Heart right ventricle (tissue), 16 donors: ENCODE results near the gene NDUFB2. TPM values are rescaled to one million over a fixed set of nuclear protein-coding genes. Genes with fewer than 3 reads are reported as not detected.
"Not testable (repeated sequence)": the region's sequence is repeated elsewhere in the genome, so short reads cannot be mapped to it uniquely, and the experiment has no call there.

Source experiments
- ATAC-seq, 8 donors: fragments of 200-7000 bp; cut with Tn5 transposase; one replicate each; pipeline ENCODE4 v1.9.1; 2020; ENCODE audit warnings: mild to moderate bottlenecking in 8 of 8, moderate library complexity in 8 of 8, moderate number of reproducible peaks in 1 of 8
- DNase-seq, 2 donors: peaks; one replicate each; pipeline ENCODE4 v3.0.0-alpha.2; 2020
- H3K27ac ChIP-seq, 10 donors: fragments of 200-600 bp; sonication (generic) in 2 of 10; one replicate each; pipeline versions ENCODE4 v1.5.0 to v1.8.0; 2020 to 2022; ENCODE audit warnings: mild to moderate bottlenecking in 3 of 10
- H3K27me3 ChIP-seq, 7 donors: fragments of 200-600 bp; one replicate each; pipeline ENCODE4 v1.8.0; 2021 to 2022; ENCODE audit warnings: mild to moderate bottlenecking in 2 of 7
- H3K36me3 ChIP-seq, 9 donors: fragments of 200-600 bp; sonication (generic) in 1 of 9; one replicate each; pipeline versions ENCODE4 v1.5.0 to v1.8.0; 2020 to 2022; ENCODE audit warnings: mild to moderate bottlenecking in 2 of 9
- H3K4me1 ChIP-seq, 9 donors: fragments of 200-600 bp; sonication (generic) in 1 of 9; one replicate each; pipeline versions ENCODE4 v1.5.0 to v1.8.0; 2020 to 2022; ENCODE audit warnings: mild to moderate bottlenecking in 4 of 9
- H3K4me3 ChIP-seq, 10 donors: fragments of 200-600 bp; sonication (generic) in 2 of 10; one replicate each; pipeline versions ENCODE4 v1.5.0 to v1.8.0; 2020 to 2022; ENCODE audit warnings: mild to moderate bottlenecking in 7 of 10, moderate library complexity in 2 of 10
- H3K9me3 ChIP-seq, 11 donors: fragments of 200-600 bp in 10 of 11; sonication (generic) in 2 of 11; one replicate each; pipeline versions ENCODE4 v1.5.0 to v1.8.0; 2013 to 2022; ENCODE audit warnings: mild to moderate bottlenecking in 2 of 11, control low read depth in 1 of 11, moderate library complexity in 1 of 11
- WGBS, 2 donors: extraction: QIAGEN DNeasy Blood & Tissue Kit; methylation state at CpG; one replicate each; pipeline ENCODE4 v1.1.7; 2013; ENCODE audit warnings: inconsistent platforms in 1 of 2; 5-methylcytosine and 5-hydroxymethylcytosine counted together
- intact Hi-C, 10 donors: fragments of 100-400 bp; cut with DNase I; formaldehyde crosslinking; loops; one replicate each; pipeline versions ENCODE4 v1.11.1 to v1.14.2; 2022
- polyA plus RNA-seq, 2 donors: library from polyadenylated mRNA; stranded (reverse); fragments of 200-250 nt; gene quantifications; one replicate each; pipeline ENCODE4 v1.2.3, GENCODE V29; 2013
- total RNA-seq, 10 donors: library from RNA; stranded (reverse); fragmentation: NEBNext Ultra II Directional in 3 of 10; extraction: Animal tissue kit (Norgen Biotek cat#: 25700) in 3 of 10; gene quantifications; one replicate each; pipeline versions ENCODE4 v1.2.1 to v1.2.4, GENCODE V29; 2021 to 2023
- TF ChIP-seq, protein P1 (sequence below), 9 donors: fragments of 200-600 bp; sonication (generic) in 2 of 9; IDR thresholded peaks; one replicate each; pipeline versions ENCODE4 v1.5.0 to v1.8.0; 2021 to 2022; ENCODE audit warnings: antibody characterized with exemption in 9 of 9, mild to moderate bottlenecking in 5 of 9, moderate library complexity in 1 of 9
- donor health status: Arrhythmogenic right ventricular cardiomyopathy.
- donor health status: ischemic (EF 13 %, LVEDD 7.1; RV severe dilation, severe dysfunction).
- donor health status: healthy with polysubstance abuse.
- donor health status: DM: no; HTN: yes; CAD: no.
- donor health status: DM: no; HTN: no; CAD: no.
- donor health status: ischemic (EF 25% LVEDD 6.9; RV normal size, moderate dysfunction).
- donor health status: ischemic (EF 25% LVEDD 5.7; RV mildly dilated, moderate dysfunction).
- donor health status: healthy.
- donor health status: DM: yes; HTN: yes; CAD: no.
- donor health status: Ischemic cardiomyopathy.
- donor health status: ischemic (EF 35%, LVEDD 5.7; RV mildly dilated, moderate dysfunction).
- donor health status: nonischemic (EF 11% LVEDD 7.7; RV severe dilation, severe dysfunction).
- donor health status: DM: yes; HTN: yes; CAD: no.
- donor health status: PGD.
- donor health status: ischemic (EF 29% LVEDD 5.4; RV normal size, mild dysfunction).
- donor health status: nonischemic (EF 23%, LVEDD 6.1; RV moderate dilation, normal function).

The NDUFB2 gene
- total and polyA plus RNA-seq, 12 donors, result 211 to 876 (median 653) TPM

DNA sequence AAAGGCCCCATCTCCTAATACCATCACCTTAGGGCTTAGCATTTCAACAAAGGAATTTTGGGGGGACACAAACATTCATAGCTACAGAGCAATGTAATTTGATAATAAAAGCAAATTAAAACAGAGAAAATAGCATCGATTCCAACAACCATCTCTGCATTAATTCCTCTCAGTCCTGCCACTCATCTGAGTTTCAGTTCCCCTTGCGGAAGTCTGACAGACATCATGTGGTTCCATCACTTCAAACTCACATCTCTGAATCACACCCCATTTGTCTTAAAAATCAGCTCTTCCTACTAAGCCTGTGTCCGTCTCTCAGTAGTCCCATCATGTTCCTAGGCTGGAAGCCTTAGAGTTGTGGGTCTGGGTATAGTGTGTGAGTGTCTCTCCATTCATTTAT is 20.2 kb upstream of the NDUFB2 start:
- intact Hi-C loops, result loop anchor here in 4 of 10 donors (10.0 kb wide), 1 partner anchor 338 kb away; the partner anchor contains the start of gene MRPS33 (in 4 of the 4)
- WGBS, 2 donors, result 89 to 92% methylated on average over 3 of the region's 3 CpGs

DNA sequence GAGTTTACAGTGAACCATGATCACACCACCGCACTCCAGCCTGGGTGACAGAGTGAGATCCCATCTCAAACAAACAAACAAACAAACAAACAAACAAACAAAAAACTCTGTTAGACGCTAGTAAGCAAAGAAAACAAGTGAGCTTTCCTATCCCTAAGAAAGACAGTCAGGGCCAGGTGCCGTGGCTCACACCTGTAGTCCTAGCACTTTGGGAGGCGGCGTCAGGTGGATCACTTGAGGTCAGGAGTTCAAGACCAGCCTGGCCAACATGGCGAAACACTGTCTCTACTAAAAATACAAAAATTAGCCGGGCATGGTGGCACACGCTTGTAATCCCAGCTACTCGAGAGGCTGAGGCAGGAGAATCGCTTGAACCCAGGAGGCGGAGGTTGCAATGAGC is 19.6 kb upstream of the NDUFB2 start:
- intact Hi-C loops, result loop anchor here in 4 of 10 donors (10.0 kb wide), 1 partner anchor 338 kb away; the partner anchor contains the start of gene MRPS33 (in 4 of the 4)

More for the DNA sequence above, 20.2 kb upstream of the NDUFB2 start:
- ATAC-seq (no peak), DNase-seq (no peak)
- H3K4me1 ChIP-seq, result peaks cover 0 to 35% (median 33%) of the 10 kb centered on the region in 9 donors
- no peaks in the 10 kb centered on the region for H3K27me3 ChIP-seq
- H3K36me3 ChIP-seq, result peaks cover 0 to 39% (median 1%) of the 10 kb centered on the region in 9 donors
- no peak overlapping the region for H3K27ac ChIP-seq
- TF ChIP-seq, protein P1, sequence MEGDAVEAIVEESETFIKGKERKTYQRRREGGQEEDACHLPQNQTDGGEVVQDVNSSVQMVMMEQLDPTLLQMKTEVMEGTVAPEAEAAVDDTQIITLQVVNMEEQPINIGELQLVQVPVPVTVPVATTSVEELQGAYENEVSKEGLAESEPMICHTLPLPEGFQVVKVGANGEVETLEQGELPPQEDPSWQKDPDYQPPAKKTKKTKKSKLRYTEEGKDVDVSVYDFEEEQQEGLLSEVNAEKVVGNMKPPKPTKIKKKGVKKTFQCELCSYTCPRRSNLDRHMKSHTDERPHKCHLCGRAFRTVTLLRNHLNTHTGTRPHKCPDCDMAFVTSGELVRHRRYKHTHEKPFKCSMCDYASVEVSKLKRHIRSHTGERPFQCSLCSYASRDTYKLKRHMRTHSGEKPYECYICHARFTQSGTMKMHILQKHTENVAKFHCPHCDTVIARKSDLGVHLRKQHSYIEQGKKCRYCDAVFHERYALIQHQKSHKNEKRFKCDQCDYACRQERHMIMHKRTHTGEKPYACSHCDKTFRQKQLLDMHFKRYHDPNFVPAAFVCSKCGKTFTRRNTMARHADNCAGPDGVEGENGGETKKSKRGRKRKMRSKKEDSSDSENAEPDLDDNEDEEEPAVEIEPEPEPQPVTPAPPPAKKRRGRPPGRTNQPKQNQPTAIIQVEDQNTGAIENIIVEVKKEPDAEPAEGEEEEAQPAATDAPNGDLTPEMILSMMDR (IDR thresholded peaks at IDR 0.05), result no peak
- no peak overlapping the region for H3K4me3 ChIP-seq
- no peaks in the 10 kb centered on the region for H3K9me3 ChIP-seq

GRCh38 chr7:140677496-140677895 is 19.0 kb upstream of the NDUFB2 start:
- DNase-seq, result no peak
- ATAC-seq, result no peak
- no peak overlapping the region for H3K27ac ChIP-seq
- no peak overlapping the region for H3K4me3 ChIP-seq
- 91 to 92% methylated on average over 3 of the region's 3 CpGs for WGBS, 2 donors
- no peaks in the 10 kb centered on the region for H3K27me3 ChIP-seq
- H3K4me1 ChIP-seq, result peaks cover 0 to 32% (median 26%) of the 10 kb centered on the region in 9 donors
- H3K36me3 ChIP-seq, result peaks cover 0 to 51% (median 3%) of the 10 kb centered on the region in 9 donors
- TF ChIP-seq, protein P1 (IDR thresholded peaks at IDR 0.05), result no peak
- intact Hi-C loops, result loop anchor here in 4 of 10 donors (10.0 kb wide), 1 partner anchor 337 kb away; the partner anchor contains the start of gene MRPS33 (in 4 of the 4)
- no peaks in the 10 kb centered on the region for H3K9me3 ChIP-seq

More for the DNA sequence above, 19.6 kb upstream of the NDUFB2 start:
- not testable (repeated sequence) for H3K9me3 ChIP-seq, H3K27ac ChIP-seq, ATAC-seq, H3K4me3 ChIP-seq, DNase-seq, H3K27me3 ChIP-seq
- Histone ChIP-seq H3K36me3 (peaks cover 0 to 46% (median 3%) of the 10 kb centered on the region in 9 donors), H3K4me1 (peaks cover 0 to 35% (median 31%) of the 10 kb centered on the region in 9 donors)
- WGBS, 2 donors, result 95 to 97% methylated on average over 11 of the region's 11 CpGs

DNA sequence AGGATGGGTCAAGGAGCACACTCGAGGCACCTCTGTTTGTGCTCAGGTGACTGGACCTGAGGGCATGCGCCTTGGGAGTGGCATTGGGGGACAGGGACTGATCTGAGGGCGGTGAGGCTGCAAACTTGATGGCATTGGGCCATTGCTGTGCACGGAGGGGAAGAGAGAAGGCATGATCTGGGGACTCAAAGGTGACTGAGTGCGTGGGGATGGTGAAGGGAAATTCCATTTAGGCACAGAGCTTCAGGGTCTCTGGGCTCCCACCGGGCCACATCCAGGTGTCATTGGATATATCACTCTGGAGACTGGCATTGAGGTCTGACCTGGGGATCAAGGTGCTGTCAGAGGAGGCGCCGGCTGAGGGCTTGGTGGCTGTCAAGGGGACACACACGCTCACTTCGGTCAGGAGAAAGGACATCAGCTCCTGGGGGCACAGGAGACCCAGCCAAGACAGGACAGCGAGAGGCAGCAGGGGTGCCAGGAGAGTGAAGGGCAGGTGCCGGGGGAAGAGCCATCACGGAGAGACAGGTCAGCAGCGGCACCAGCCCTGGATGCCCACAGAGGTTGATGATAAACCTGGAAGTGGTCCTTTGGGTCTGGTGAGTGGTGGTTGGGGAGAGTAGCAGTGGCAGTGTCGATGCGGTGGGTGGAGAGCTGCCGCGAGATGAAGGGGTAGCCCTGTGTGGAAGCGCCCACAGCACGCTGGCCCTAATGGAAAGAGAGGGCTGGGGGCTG is 18.3 kb upstream of the NDUFB2 start:
- Histone ChIP-seq H3K27ac (no peak overlapping the region), H3K27me3 (no peaks in the 10 kb centered on the region), H3K4me1 (peaks cover 0 to 29% (median 24%) of the 10 kb centered on the region in 9 donors), H3K4me3 (no peak overlapping the region), H3K9me3 (no peaks in the 10 kb centered on the region), H3K36me3 (peaks cover 0 to 59% (median 3%) of the 10 kb centered on the region in 9 donors)
- TF ChIP-seq, protein P1 (IDR thresholded peaks at IDR 0.05), result no peak
- intact Hi-C loops, result loop anchor here in 4 of 10 donors (10.0 kb wide), 1 partner anchor 337 kb away; the partner anchor contains the start of gene MRPS33 (in 4 of the 4)
- ATAC-seq (no peak), DNase-seq (no peak)
- 94 to 96% methylated on average over 20 of the region's 20 CpGs for WGBS, 2 donors
